GM19397 (cell line): ENCODE measurements around the gene CTIF.

Source experiments
- ATAC-seq: cut with Tn5 transposase; IDR thresholded peaks from one replicate; pipeline ENCODE4 v1.9.1; 2021; ENCODE audit warnings: mild to moderate bottlenecking, moderate library complexity; ENCODE audit not compliant: unreplicated experiment

CTIF gene

DNA sequence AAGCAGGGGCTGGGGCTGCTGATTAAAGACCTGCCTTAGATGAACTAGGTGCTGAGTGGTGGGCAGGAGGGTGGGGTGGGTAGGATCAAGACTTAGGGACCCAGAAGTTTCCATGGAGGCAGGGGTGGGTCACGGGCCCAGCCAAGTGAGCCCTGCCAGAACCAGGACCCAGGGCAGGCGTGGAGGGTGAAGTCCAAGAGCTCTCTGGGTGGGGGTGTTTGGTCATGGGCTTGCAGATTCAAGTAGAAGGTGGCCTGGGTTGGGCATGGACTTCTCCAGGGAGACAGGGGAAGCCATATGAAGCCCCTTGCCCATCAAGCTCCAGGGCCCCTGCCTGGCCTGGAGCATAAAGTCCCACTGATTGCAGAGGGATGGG, 243.1 kb downstream of the CTIF start:
- no peak for ATAC-seq

DNA sequence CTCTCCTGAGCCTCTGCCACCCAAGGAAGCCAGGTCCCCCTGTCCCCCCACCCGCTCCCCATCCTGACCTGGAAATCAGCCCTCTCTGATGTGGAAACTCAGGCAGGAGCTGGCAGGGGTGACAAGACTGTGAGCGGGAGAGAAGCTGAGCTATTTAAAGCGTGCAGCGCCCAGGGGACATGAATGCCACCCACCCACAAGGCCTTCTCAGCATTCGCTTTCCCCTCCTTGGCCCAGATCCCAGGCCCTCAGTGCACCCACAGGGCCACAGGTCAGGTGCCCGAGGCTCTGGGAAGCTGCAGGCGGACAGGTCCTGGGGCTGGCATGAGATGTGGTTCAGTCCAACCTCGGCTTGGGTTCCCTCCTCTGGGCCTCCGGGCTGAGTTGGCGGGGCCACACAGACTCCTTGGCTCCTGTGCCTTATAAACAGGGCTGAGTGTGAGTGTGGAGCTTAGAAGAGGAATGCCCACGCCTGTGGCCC, 243.6 kb downstream of the CTIF start:
- ATAC-seq: no peak

DNA sequence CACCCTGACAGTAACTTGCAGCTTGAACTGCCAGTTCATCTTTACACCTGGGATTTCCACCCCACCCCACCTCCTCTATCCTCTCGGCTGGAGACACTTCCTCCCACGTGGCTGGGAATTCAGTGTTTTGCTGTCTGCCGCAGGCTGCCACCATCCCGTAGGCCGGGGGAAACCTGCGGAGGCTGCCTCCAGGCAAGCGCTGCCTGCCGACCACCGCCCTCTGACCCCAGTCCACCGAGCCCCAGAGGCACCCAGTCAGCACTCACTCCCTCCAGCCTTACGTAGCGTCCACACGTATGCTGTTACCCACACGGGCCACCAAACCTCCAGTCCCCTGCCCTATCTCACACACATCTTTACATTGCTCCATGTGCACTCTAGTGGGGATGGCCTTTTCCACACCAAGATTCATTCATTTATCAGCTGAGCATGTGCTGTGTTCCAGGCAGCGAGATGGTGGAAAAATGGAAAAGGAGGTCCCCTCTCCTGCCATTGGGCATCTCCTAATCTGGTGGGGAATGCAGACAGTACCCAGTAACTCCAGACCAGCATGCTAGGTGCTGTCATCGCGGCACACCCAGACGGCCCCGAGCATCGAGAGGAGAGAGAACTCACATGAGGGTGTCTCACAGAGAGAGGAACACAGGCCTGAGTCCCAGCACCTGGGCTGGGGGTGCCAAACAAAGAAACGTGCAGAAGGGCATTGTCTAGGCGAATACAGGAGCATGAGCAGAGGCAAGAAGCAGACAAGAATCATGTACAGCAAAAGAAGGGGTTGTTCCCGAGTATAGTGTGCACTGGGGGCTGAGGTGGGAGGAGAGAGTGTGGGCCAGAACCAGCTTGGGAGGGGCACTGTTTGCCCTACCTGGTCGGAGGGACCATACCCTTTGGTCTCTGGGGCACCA, 245.0 kb downstream of the CTIF start:
- no peak for ATAC-seq

DNA sequence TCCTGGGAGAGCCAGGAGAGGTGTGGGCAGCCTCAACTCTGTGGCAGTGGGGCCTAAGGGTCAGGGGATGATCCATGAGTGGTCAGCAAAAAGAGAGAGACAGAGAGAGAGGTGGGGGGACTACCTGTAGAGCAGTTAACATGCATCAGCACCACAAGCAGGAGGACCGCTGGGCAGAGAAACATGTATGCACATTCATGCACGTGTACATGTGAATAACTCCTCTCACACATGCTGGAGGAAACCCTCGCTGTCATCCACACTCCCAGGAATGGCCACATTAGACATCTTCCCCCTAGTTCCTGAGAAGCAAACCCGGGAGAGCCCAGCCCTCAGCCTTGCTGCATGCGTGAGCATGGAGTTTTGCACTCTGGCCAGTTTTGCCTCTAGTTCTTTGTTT, 245.8 kb downstream of the CTIF start:
- peak; percentile 23 for ATAC-seq

DNA sequence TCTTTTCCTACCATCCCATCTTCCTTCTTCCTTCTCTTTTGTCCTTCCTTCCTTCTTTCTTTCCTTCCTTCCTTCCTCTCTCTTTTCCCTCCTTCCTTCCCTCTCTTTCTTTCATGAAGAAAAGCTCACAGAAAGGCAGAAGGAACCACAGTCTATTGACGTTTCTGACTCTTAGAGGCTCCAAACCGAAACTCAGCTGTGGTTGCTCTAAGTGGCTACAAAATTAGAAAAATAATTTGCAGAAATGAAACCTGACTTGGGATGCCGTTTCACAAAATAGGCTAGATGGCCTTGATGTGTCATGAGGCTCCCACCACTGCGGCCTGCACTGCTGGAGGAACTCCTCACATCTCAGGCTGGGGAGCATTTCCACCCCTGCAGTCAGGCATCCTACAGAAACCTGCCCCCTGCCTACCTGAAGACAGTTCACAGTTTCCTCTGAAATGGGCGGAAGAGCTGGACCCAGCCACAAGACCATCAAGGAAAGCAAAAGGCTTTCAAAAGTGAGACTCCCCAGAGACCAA, 246.3 kb downstream of the CTIF start:
- ATAC-seq: peak; percentile 76

DNA sequence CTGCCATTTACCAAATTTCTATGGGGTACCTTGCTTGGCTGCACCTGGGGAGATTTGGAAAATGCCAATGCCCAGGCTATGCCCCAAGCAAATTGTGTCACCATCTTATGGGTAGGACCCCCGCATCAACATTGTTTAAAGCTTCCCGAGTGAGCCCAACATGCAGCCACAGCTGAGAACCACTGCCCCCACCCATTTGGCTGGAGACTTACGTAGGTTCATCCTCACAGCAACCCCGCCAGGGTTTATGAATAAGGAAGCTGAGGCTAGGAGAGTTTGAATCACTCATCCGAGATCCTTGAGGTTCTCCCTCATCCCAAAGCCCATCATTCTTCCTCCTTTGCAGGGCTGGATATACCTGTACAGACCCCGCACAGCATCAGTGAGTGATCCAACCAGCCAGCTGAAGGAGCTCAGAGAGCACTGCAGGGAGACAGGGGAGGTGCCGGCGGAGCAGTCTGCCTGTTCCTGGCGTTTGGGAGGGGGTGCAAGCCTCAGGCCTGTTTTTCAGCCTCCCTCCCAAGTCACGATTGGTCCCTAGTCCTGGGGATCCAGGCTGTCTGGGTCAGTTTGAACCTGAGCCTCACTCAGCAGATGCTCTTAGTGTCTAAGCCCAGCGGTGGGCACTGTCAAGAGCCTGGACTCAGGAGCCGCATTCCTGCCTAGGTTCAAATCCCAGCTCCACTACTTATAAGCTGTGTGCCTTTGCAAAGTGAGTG, 247.1 kb downstream of the CTIF start:
- no peak for ATAC-seq

DNA sequence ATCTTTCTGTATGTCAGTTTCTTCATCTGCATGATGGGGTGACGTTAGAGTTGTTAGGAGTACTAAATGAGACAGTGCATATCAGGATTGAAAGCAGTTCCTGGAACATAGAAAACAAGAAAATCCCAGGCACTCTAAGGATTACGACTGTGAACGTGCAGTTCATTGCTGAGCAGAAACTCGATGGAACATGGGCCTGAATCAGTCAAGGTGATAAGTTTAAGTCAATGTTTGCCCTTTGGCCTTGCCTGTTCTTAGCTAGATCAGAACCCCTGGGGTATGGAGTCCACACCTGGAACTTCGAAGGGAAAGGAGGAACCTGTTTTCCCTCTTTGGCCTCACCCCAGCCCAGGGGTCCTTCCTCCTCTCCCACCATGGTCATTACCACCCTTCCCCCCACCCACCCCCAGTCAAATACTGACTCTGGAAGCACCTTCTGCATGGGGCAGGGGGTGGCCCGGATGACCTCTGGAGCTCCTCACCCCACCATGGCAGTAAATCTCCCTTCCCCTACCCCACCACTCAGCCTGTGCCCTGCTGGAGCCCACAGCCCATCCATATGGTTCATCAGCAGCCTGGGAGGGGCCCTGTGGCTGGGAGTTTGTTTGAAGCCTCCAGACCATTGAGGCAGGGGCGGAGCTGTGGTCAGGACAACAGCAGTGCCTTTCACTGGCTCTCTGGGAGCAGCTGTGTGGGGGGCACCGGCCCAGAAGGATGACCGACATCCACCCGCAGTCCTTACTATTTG, 247.8 kb downstream of the CTIF start:
- ATAC-seq: no peak

DNA sequence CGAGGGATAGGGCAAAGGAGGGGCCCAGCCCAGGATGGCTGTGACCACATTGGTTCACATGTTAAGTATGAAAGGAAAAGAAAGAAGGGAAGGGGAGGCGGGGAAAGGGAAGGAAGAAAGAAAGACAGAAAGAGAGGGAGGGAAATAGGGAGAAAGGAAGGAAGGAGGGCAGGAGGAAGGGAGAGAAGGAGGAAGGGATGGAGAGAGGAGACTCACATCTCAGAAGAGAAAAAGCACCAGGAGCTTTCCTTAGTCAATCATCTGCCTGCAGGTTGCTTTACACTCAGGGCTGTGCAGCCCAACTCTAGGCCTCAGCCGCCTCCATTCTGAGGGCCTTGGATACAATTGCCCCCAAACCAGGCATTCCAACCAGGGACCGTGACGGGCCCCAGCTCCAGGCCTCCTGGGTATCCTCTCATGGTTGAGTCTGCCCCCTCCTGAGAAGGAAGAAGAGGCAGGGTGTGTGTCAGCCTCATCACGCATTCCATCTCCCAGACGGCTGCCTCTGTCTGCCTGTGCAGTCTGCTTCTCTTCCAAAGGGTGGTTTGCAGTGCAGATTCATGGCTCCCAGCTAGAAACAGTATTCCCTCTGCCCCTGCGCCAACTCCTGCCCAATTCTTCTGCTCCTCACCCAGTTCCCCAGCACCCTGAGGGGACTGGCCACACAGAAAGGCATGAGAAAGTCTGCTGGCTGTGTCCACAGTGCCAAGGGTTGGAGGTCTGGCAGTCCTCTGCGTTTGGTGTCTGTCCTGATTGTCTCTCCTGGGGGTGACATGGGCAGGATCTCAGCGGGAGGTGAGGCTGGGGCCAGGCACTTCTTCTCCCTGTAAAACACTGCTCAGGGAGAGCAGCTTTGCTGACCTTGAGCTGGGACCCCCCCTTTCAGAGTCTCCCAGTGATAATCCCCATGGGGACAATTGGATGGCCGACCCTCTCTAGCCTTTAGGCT, 248.6 kb downstream of the CTIF start:
- ATAC-seq: no peak

DNA sequence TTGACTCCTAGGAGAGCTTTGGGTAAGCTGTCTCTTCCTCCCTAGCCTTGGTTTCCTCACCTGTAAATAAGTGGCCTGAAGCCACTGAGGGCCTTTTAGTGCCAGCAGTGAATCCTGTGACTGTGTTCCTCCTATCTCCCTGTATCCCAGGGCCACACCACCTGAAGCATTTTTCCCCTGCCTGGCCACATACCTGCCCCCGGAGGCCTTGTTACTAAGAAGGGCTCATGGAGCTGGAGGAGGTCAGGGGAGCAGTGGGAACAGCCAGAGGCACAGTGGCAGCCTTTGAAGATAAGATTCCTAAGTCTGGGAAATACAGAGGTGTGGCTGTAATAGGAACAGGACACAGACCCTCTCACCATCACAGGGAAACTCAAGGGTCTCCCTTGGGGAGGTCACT, 249.5 kb downstream of the CTIF start:
- ATAC-seq: no peak

DNA sequence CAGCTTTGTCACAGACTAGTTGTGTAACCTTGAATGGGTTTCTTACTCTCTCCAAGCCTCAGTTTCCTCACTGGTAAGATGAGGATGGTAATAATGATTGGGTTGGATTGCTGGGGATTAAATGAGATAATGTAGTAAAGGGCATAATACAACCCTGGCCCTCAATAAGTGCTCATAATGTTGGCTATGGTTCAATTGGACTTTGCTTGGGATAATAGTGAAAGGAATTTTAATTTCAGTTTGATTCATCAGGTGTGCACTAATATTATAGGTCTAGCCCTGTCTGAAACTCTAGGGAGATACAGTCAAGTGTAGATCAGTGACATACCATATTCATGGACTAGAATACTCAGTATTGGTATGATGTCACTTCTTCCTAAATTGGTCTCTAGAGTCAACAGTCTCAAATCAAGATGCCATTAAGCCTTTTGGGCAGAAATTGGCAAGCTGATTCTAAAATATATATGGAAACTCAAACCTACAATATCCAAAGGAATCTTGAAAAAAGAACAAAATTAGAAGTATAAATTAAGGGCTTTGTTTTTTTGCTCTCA, 250.5 kb downstream of the CTIF start:
- no peak for ATAC-seq

DNA sequence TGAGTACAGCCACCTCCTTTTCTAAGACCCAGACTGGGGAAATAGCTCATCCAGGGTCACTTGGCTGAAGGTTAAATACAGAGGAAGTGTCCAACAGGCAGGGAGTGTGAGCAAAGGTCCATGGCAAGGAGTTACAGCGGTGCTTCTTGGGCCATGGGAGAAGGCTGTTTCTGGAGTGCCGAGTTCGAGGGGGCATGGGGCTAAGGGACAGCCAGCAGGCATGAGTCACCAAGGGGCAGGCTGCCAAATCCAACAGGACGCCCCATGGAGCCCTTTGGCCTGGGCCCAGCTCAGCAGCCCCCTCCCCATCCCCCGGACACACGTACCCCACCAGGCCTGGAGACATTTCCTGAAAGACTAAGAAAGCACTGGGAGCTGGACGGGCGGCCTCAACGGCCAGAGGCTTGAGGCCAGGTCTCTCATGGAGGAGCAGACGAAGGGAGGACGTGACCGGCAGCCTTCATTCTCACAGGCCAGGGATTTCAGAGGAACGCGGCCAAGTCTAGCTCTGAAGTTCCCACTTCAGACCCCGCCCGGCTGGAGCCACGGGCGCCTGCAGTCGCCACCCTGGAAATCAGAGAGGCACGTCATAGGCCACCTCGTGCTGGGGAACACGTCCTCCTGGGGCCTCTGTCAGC, 251.5 kb downstream of the CTIF start:
- ATAC-seq: no peak

DNA sequence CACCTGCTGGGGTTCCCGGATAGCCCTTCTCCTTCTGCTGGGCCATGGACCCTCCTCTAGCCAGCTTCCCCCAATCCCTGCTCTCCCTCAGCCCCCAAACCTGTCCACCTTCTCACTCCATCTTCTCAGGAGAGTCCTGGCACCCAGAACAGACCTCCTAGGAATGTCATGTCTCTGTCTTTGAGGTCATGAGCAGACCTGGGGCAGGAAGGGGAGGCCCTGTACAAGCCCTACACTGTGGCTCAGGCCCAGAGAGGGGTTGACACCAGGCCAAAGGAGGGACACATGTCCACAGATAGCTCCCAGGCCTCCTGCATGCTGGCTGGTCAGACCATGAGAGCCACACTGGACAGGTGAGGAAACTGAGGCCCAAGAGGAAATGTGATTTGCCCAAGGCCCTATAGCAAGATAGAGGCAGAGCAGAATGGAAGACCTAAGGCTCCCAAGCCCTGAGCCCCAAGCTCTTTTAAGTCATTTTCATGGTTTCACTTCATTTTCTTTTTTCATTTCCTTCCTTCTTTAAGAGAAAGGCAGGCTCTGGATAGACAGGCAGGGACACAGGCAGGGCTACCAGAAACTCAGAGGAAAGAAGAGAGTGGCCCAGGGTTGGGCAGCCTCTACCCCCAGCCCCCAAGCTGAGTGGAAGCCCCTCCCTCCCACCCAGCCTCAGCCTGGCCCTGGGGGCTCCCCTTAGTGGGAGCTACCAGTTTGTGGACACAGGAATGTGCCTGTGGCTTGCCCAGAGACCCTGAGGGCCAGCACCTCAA, 252.2 kb downstream of the CTIF start:
- no peak for ATAC-seq

DNA sequence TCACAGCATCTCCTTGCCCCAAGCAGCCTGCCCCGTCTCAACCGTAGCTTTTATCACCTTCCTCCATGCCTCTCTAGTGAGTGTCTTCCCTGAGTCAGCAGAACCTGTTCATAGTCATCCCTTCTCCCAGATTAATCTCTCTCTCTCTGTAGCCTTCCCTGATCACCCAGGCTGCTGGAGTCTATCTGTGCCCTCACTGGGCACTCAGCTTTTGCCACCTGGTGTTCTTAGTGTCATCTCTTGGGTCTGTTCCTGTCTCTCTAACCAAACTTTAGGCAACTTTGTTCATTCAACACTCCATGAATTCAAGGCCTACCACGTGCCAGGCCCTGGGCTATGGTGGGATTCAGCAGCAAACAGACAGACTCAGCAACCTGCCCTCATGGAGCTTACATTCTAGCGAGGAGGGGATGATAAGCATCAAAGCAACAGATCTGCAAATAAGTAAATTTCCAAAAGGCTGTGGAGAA, 252.8 kb downstream of the CTIF start:
- ATAC-seq: no peak

DNA sequence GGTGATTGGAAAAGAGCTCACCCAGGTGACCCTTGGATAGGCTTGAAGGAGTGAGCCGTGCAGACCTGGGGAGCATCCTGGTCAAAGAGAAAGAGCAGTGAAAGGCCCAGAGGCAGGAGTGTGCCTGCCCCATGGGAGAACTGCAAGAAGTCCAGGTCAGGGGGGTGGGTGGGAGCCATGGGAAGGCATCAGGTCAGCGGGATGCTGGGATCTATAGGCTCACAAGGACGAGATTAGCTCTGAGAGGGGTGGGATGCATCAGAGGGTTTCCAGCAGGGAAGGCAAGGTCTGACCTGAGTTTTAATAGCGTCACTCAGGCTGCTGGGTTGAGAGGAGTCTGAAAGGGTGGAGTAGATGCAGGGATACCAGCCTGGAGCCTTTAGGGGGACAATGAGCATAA, 253.3 kb downstream of the CTIF start:
- no peak for ATAC-seq

DNA sequence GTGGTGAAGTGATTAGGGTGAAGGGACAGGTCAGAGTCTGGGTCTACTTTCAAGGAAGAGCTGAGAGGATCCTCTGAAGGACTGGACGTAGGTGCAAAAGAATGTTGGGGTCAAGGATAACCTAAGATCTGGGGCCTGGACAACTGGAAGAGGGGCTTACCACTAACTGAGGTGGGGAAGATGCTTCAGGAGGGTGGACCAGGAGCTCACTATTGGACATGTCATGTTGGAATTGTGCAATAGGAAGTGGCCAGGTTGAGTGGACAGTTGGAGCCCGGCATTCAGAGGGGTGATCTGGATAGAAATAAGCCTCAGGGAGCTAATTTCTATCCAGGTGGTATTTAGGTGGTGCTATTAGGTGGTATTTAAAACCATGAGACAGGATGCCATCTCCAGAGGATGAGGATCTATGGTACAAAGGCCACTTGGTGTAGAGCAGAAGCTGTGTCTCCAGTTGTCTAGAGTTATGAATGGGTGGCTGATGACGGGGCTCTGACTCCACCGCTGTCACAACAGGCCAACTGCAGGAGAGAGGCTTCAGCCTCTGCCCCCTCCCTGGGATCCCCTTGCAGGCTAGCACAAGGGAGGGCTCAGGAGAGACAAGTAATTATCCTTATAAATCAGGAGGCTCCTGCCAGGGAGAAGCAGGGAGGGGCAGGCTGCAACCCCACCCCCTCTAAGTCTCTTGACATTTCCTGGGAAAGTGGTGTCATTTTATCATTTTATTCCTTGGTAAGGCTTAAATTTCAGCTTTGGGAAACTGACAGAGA, 254.0 kb downstream of the CTIF start:
- no peak for ATAC-seq

DNA sequence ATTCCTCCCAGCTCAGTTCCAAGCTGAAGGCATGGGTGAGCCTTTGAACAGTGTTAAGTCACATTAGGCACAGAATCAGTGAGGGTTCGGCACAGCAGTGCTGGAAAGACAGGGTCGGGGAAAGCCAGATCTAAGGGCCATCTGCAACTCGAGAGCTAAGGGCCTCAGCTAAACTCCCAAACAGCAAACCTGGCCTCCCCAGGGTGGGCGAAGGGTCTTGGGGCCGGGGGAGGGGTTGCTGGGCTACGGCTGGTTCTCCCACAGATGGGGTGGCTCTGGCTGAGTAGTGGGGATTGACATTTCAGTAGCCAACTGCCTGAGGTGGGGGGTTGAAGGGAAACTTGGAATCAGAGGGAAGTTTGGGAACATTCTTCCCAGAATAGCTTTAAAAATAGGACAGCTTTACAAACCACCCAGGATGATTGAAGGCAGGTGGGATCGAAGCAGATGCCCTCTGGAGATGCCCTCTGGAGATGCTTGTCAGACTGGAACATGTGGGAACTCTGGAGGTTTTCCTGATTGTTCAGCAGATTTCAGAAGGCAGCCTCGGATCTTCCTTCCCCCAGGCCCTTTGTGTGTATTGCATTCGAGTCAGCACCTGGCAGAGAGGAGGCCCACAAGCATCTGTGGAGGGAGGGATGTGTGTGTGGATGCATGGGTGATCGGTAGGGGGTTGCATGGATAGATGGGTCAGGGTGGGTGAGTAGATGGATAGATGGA, 255.6 kb downstream of the CTIF start:
- no peak for ATAC-seq

DNA sequence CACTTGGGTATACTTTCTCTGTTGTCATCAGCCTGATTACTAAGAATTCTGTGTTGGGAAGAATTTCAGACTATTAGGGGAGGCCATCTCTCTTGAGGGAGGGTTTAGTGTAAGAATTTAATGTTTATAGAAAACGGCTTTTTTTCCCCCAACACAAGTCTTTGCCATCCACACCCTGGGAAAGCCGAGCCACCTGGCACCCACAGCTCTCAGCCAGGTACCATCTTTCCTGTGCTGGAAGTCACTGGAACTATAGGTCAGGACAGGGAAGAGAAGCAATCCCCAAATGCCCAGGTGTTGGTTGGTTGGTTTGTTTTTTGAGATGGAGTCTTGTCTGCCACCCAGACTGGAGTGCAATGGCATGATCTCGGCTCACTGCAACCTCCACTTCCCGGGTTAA, 256.9 kb downstream of the CTIF start:
- no peak for ATAC-seq
